CD14-positive monocyte (primary cell): Measurements from ENCODE around the gene PRR15. TPM values are rescaled to one million over a fixed set of nuclear protein-coding genes. Genes with fewer than 3 reads are reported as not detected.

Experiments
- DNase-seq, 3 donors: peaks; one replicate each; pipeline ENCODE4 v3.0.0-alpha.2; 2011 to 2022
- H2AFZ ChIP-seq: 2 replicates; pipeline ENCODE4 v1.6.0; 2012; ENCODE audit warnings: mild to moderate bottlenecking, low read depth, low read length, inconsistent platforms; ENCODE audit not compliant: insufficient read depth, poor library complexity, severe bottlenecking
- H3K27ac ChIP-seq, 2 donors: 1 replicate in 1 of 2; 2 replicates in 1 of 2; pipeline ENCODE4 v1.5.1; 2012 to 2013; ENCODE audit warnings: low read length in 2 of 2, control low read depth in 1 of 2, inconsistent platforms in 1 of 2, low read depth in 1 of 2, mild to moderate bottlenecking in 1 of 2
- H3K27me3 ChIP-seq, 2 donors: one replicate each; pipeline versions ENCODE4 v1.6.0 to v1.6.1; 2011 to 2013; ENCODE audit warnings: low read length in 2 of 2; ENCODE audit not compliant: control insufficient read depth in 2 of 2, insufficient read depth in 2 of 2
- H3K36me3 ChIP-seq, 2 donors: replicated peaks in 1 of 2; 1 replicate in 1 of 2; 2 replicates in 1 of 2; pipeline versions ENCODE4 v1.5.1 to v1.6.1; 2012 to 2013; ENCODE audit warnings: low read length in 2 of 2, control low read depth in 1 of 2, inconsistent platforms in 1 of 2, mild to moderate bottlenecking in 1 of 2; ENCODE audit not compliant: insufficient read depth in 2 of 2, control insufficient read depth in 1 of 2
- H3K4me1 ChIP-seq, 2 donors: 1 replicate in 1 of 2; 2 replicates in 1 of 2; pipeline versions ENCODE4 v1.5.1 to v1.6.1; 2012 to 2013; ENCODE audit warnings: low read length in 2 of 2, control low read depth in 1 of 2, inconsistent platforms in 1 of 2, mild to moderate bottlenecking in 1 of 2, moderate library complexity in 1 of 2; ENCODE audit not compliant: insufficient read depth in 2 of 2, control insufficient read depth in 1 of 2
- H3K4me2 ChIP-seq: replicated peaks from 2 replicates; pipeline ENCODE3; 2012; ENCODE audit warnings: low read length, moderate library complexity, mild to moderate bottlenecking; ENCODE audit not compliant: poor library complexity, severe bottlenecking; ENCODE audit errors: extremely low read depth
- H3K4me3 ChIP-seq, 3 experiments: fragments of 200-600 bp in 1 of 3; sonication (generic) in 1 of 3; replicated peaks in 1 of 3; 1 replicate in 2 of 3; 2 replicates in 1 of 3; pipeline ENCODE4 v1.5.1; 2011 to 2013; ENCODE audit warnings: low read length in 3 of 3, mild to moderate bottlenecking in 3 of 3, control low read depth in 2 of 3, low read depth in 2 of 3, inconsistent platforms in 1 of 3, moderate library complexity in 1 of 3
- H3K79me2 ChIP-seq: 2 replicates; pipeline ENCODE4 v1.6.0; 2012; ENCODE audit warnings: mild to moderate bottlenecking, control low read depth, inconsistent platforms, low read length, moderate library complexity; ENCODE audit not compliant: insufficient read depth
- H3K9ac ChIP-seq: 2 replicates; pipeline ENCODE4 v1.6.0; 2017; ENCODE audit warnings: low read length, mild to moderate bottlenecking; ENCODE audit not compliant: insufficient read depth, poor library complexity, severe bottlenecking
- H3K9me3 ChIP-seq, 2 donors: replicated peaks in 1 of 2; 1 replicate in 1 of 2; 2 replicates in 1 of 2; pipeline versions ENCODE4 v1.5.1 to v1.6.1; 2012 to 2013; ENCODE audit warnings: low read length in 2 of 2, control low read depth in 1 of 2; ENCODE audit not compliant: control insufficient read depth in 1 of 2, insufficient read depth in 1 of 2
- H4K20me1 ChIP-seq: 2 replicates; pipeline ENCODE4 v1.6.0; 2012; ENCODE audit warnings: mild to moderate bottlenecking, low read length, control low read depth, moderate library complexity; ENCODE audit not compliant: insufficient read depth
- H3K27ac Mint-ChIP-seq, 7 donors: one replicate each; pipeline ENCODE4 v1.8.0; 2020; ENCODE audit warnings: mild to moderate bottlenecking in 7 of 7, mixed read lengths in 7 of 7, moderate library complexity in 6 of 7, inconsistent platforms in 2 of 7
- H3K27me3 Mint-ChIP-seq, 3 donors: one replicate each; pipeline ENCODE4 v1.8.0; 2021 to 2022; ENCODE audit warnings: low read depth in 3 of 3, mild to moderate bottlenecking in 3 of 3, mixed read lengths in 3 of 3, moderate library complexity in 3 of 3, inconsistent platforms in 1 of 3
- H3K36me3 Mint-ChIP-seq, 2 donors: one replicate each; pipeline ENCODE4 v1.8.0; 2020; ENCODE audit warnings: mixed read lengths in 2 of 2, inconsistent platforms in 1 of 2, mild to moderate bottlenecking in 1 of 2
- H3K4me1 Mint-ChIP-seq: one replicate; pipeline ENCODE4 v1.8.0; 2020; ENCODE audit warnings: mild to moderate bottlenecking, mixed read lengths
- H3K4me3 Mint-ChIP-seq, 2 donors: one replicate each; pipeline ENCODE4 v1.8.0; 2020; ENCODE audit warnings: mild to moderate bottlenecking in 2 of 2, mixed read lengths in 2 of 2, moderate library complexity in 1 of 2
- H3K9me3 Mint-ChIP-seq, 7 donors: one replicate each; pipeline ENCODE4 v1.8.0; 2020 to 2022; ENCODE audit warnings: mixed read lengths in 7 of 7, mild to moderate bottlenecking in 6 of 7, moderate library complexity in 6 of 7, inconsistent platforms in 2 of 7
- CTCF ChIP-seq: fragments of 200-600 bp; IDR thresholded peaks from one replicate; pipeline ENCODE4 v1.8.0; 2022; ENCODE audit warnings: antibody characterized with exemption, mild to moderate bottlenecking
- WGBS: methylation state at CpG from one replicate; pipeline ENCODE4 v1.1.5; 2013; ENCODE audit warnings: missing lambda C conversion rate; ENCODE audit not compliant: insufficient coverage; 5-methylcytosine and 5-hydroxymethylcytosine counted together
- intact Hi-C, 2 donors: fragments of 100-400 bp; cut with micrococcal nuclease; formaldehyde crosslinking; loops; one replicate each; pipeline versions ENCODE4 v1.15.0 to v1.15.1; 2023
- polyA plus RNA-seq, 3 donors: library from polyadenylated mRNA; depleted of rRNA in 1 of 3; unstranded in 2 of 3; stranded (reverse) in 1 of 3; fragments of 300-500 nt in 2 of 3; fragments of >200 nt in 1 of 3; fragmentation: Illumina TruSeq in 2 of 3; gene quantifications; 1 replicate in 2 of 3; 2 replicates in 1 of 3; pipeline ENCODE4 v1.2.3, GENCODE V29; 2012 to 2021

The PRR15 gene
- polyA plus RNA-seq, 3 donors: not detected

- Histone ChIP-seq H4K20me1 (no peaks in the 10 kb centered on the region), H3K79me2 (no peaks in the 10 kb centered on the region), H3K4me2 (no peak overlapping the region), H3K27me3 (peaks cover 50 to 65% of the 10 kb centered on the region in 2 donors), H3K4me3 (no peak overlapping the region), H3K9ac (no peak overlapping the region), H3K4me1 (peaks cover 38 to 39% of the 10 kb centered on the region in 2 donors), H2AFZ (no peak overlapping the region), H3K36me3 (no peaks in the 10 kb centered on the region), H3K9me3 (peaks cover 0 to 15% of the 10 kb centered on the region in 2 donors), H3K27ac (no peak overlapping the region)
- DNase-seq: no peak
- H3K4me1 Mint-ChIP-seq: peaks cover 45% of the 10 kb centered on the region
- peaks cover 0 to 39% (median 9%) of the 10 kb centered on the region in 7 donors for H3K9me3 Mint-ChIP-seq
- H3K36me3 Mint-ChIP-seq: peaks cover 5 to 10% of the 10 kb centered on the region in 2 donors
- H3K27ac Mint-ChIP-seq: no peak overlapping the region
- WGBS: 24% methylated on average over 2 of the region's 7 CpGs
- intact Hi-C loops: no loop called here
- peak overlapping the region in 1 of 2 donors; percentile 66 for H3K4me3 Mint-ChIP-seq
- TF ChIP-seq CTCF: no peak
- H3K27me3 Mint-ChIP-seq: peaks cover 61 to 70% (median 70%) of the 10 kb centered on the region in 3 donors
These were observed 2.4 kb upstream of the PRR15 start for GRCh38 chr7:29561271-29561670.

DNA sequence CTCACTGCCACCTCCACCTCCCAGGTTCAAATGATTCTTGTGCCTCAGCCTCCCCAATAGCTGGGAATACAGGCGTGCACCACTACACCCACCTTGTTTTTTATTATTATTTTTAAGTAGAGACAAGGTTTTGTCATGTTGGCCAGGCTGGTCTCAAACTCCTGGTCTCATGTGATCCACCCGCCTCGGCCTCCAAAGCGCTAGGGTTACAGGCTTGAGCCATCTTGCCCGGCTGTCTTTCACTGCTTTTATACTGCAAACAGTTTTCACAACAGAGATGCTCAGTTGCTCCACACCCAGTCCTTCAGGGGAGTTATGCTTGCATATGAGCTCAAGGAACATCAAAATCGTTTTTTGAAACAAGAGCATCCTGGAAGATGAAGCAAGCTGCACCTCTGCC, 1.3 kb upstream of the PRR15 start:
- Mint-ChIP-seq H3K9me3 (peaks cover 0 to 34% (median 10%) of the 10 kb centered on the region in 7 donors), H3K27me3 (peaks cover 71 to 80% (median 79%) of the 10 kb centered on the region in 3 donors), H3K27ac (no peak overlapping the region), H3K36me3 (peaks cover 7 to 16% of the 10 kb centered on the region in 2 donors), H3K4me1 (peaks cover 51% of the 10 kb centered on the region), H3K4me3 (peak overlapping the region in 1 of 2 donors; percentile 98)
- WGBS: 83% methylated on average over 5 of the region's 6 CpGs
- Histone ChIP-seq H3K9ac (no peak overlapping the region), H3K27ac (no peak overlapping the region), H2AFZ (no peak overlapping the region), H3K4me1 (peaks cover 43% of the 10 kb centered on the region in 2 donors), H3K27me3 (peaks cover 61 to 75% of the 10 kb centered on the region in 2 donors), H3K9me3 (peaks cover 0 to 15% of the 10 kb centered on the region in 2 donors), H3K36me3 (no peaks in the 10 kb centered on the region), H3K4me2 (peak overlapping the region; percentile 95), H3K4me3 (no peak overlapping the region), H4K20me1 (no peaks in the 10 kb centered on the region), H3K79me2 (no peaks in the 10 kb centered on the region)
- no peak for DNase-seq
- no peak for TF ChIP-seq CTCF
- intact Hi-C loops: no loop called here
